GM18526 (cell line): ENCODE data around the gene GCDH.

Experiments
- POLR2A ChIP-seq: IDR thresholded peaks from 3 replicates; pipeline ENCODE4 v1.6.1; 2011; ENCODE audit not compliant: insufficient read length; ENCODE audit errors: extremely low read depth

Gene GCDH

GRCh38 chr19:12943437-12944044, 52.6 kb downstream of the GCDH start:
- TF ChIP-seq POLR2A = no peak

- TF ChIP-seq POLR2A = no peak
Observed at GRCh38 chr19:12944104-12944674, 53.2 kb downstream of the GCDH start.

- peak; percentile 94 for TF ChIP-seq POLR2A
Observed at GRCh38 chr19:12945479-12946091, 54.6 kb downstream of the GCDH start, which contains the start of gene RAD23A. TSS of gene RAD23A (plus strand) at chr19:12945862. CDS start at chr19:12945949, 87 bp downstream.

- no peak for TF ChIP-seq POLR2A
Observed at GRCh38 chr19:12946092-12946721, 55.2 kb downstream of the GCDH start.

- no peak for TF ChIP-seq POLR2A
Observed at GRCh38 chr19:12946731-12947496, 56.0 kb downstream of the GCDH start.

GRCh38 chr19:12947702-12948611, 57.0 kb downstream of the GCDH start:
- no peak for TF ChIP-seq POLR2A

GRCh38 chr19:12948612-12949362, 57.8 kb downstream of the GCDH start:
- no peak for TF ChIP-seq POLR2A
